CD4-positive, alpha-beta T cell treated with Interleukin-17A for 4 hours (primary cell): ENCODE data around the gene DNAJB13.
"Not testable (repeated sequence)": the region's sequence is repeated elsewhere in the genome, so short reads cannot be mapped to it uniquely, and the experiment has no call there.

ENCODE experiments used
- DNase-seq: peaks from one replicate; pipeline ENCODE4 v3.0.0-alpha.2; 2020; ENCODE audit warnings: mixed read lengths

DNAJB13 gene, protein sequence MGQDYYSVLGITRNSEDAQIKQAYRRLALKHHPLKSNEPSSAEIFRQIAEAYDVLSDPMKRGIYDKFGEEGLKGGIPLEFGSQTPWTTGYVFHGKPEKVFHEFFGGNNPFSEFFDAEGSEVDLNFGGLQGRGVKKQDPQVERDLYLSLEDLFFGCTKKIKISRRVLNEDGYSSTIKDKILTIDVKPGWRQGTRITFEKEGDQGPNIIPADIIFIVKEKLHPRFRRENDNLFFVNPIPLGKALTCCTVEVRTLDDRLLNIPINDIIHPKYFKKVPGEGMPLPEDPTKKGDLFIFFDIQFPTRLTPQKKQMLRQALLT

DNA sequence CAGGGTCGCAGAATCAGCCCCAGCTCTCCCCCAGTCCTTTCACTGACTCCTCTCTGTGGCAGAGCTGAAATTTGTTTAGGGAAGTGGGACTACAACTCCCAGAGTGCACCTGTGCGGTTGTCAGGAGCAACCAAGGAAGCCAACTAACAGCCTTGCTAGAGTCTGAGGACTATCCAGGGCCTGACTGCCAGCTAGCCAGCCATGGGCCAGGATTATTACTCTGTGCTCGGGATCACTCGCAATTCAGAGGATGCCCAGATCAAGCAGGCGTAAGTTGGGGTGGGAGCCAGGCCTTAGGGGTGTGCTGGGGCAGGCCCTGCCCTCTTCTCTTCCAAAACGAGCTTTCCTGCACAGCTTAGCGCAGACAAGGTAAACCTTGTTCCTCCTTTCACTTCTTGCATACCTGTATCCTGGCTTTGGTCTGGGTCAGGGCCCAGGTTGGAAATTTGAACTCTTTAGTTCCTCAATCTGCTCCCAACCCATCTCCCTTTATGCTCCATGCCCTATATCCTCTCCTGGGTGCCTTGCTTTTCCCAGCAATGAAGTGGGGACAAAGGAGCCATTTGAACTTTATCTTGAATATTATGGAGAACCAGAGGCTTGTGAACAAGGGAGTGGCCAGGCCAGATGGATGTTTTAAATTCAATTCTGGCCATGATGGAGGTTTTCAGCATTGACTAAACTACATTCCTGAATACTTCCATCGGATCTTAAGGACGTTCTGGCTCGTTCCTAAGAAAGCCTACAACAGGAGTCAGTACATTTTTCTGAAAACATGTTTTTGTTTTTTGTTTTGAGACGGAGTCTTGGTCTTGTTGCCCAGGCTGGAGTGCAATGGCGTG is at the start of gene DNAJB13:
TSS of gene DNAJB13 (plus strand) at position 158 of the 842 bp plus-strand sequence. CDS start at position 202, 44 bp downstream.
- DNase-seq: peak; percentile 21

DNA sequence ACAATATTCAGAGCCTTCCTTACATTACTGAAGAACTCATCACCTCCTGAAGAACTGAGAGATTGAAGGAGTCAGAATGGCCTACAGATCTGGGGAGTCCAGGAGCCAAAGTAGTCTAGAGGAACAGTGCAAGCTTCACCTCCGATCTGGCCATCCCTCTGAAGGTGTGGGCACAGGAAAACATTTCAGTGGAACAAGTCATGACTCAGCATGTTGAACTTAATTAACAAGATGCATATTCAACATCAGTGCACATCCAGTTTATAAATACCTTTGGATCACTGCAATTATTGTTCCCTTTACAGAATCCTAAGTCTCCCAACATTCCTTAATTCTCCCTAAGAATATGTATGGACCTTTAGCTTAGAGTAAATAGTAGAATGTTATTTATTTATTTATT is 48.5 kb upstream of the DNAJB13 start:
- DNase-seq: no peak

DNA sequence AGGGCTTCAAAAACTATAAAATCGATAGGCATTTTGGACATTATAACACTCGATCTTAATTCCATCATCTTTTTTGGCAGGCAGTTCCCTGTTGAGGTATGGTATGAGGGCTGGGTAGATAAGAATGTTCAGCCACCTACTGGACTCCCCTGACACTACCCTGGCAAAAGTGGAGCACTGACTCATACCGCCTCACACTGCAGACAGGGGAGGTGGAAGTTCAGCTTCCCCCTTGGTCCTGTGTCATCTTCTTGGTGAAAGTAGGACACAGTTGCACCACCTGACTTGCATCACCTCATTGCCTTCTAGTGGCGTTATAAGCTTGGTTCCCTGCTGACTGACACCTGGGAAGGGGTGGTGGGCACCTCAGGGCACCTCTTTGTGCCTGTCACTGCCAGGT is 43.6 kb upstream of the DNAJB13 start:
- no peak for DNase-seq

DNA sequence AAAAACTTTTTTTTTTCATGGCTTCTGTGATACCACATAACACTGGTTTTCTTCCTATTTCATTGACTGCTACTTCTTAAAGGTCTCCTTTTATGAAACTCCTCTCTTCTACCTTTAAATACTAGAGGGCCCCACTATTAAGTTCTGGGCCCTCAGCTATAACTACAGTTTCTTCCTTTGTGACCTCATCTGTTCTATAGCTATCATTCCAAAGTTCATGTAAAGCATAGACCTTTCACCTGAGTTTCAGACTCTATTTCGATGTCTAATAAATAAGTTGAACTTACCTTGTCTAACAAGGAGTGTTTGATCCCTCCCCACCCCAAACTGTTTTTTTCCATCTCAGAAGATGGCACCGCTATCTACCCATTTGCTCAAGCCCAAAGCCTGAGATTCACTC is 38.8 kb upstream of the DNAJB13 start:
- DNase-seq: no peak

DNA sequence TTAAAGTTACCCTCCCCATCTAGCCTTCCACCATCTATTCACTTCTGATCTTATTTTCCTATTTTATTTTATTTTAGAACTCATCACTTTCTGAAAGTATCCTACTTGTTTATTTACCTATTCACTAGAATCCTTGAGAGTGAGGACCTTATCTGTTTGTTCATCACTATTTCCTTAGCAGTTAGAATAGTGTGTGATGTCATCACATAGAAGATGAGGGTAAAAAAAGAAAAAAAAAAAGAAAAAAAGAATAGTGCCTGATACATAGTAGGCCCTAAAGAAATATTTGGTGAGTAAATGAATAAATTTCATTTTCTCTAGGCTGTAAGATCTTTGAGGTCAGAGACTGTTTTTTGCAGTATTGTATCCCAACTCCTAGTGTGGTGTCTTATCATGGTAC is 37.4 kb upstream of the DNAJB13 start:
- DNase-seq: no peak

DNA sequence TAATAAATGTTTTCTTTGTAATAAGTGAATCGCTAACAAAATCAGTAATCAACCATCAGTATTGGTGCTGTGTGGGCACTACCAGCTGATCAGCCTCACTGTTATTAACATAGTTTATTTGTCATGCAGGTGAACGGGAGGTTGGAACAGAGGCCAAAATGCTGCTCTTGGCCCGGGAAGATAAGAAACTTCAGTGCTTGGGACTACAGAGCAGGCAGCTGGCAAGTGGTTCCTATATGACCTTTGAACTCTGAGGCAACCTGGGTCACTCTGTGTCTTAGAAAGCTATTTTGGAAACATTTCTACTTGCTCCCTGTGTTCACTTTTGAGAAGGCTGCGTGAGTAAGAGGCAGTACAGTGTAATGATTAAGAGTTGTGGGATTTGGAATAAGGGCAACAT is 36.5 kb upstream of the DNAJB13 start:
- DNase-seq: no peak

DNA sequence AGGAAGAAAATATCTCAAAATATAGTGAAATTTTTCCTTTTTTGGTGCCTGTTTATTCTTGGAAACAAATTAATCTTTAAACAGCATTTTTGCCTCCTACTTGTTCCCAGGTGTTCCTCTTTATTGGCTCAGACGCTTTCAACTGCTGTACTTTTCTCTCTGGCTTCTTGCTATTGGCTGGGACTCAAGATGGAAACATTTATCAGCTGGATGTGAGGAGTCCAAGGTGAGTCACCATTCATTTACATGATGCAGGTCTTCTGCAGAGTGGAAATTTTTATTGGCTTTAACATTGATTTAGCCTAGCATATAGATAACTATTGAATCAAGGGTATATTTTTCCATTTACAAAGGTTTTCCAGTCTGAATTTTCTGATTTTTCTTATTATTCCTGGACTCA is 34.4 kb upstream of the DNAJB13 start:
- DNase-seq: no peak

DNA sequence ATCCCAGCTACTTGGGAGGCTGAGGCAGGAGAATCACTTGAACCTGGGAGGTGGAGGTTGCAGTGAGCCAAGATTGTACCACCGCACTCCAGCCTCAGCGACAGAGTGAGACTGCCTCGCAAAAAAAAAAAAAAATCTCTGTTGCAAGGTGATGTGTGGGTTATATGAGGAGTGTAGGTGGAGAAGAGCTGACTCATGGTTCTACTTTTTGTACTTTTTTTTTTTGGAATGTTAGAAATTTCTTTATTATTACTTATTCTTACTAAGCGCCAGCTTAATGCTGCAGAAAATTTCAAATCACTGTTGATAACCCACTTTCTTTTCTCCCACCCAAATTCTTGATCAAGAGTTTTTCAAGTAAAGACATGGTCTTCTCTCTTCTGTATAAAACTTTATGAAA is 29.6 kb upstream of the DNAJB13 start:
- DNase-seq: no peak

DNA sequence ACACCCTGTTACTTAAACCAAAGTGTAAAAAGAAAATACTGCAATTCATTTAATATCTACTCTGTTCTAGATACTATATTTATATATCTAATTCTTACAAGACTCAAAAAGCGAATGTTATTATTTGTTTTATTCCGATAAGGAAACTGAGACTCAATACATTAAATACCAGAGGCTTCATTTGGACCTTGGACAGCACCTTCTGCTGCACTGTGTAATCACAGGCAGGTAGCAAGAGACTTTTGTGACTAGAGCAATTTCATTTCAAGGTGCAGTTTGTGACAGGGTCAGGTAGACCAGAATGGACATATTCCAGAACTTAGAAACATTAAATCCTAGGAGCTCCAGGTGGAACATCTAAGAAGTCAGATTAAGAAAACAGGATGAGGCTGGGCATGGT is 21.4 kb upstream of the DNAJB13 start:
- DNase-seq: no peak

DNA sequence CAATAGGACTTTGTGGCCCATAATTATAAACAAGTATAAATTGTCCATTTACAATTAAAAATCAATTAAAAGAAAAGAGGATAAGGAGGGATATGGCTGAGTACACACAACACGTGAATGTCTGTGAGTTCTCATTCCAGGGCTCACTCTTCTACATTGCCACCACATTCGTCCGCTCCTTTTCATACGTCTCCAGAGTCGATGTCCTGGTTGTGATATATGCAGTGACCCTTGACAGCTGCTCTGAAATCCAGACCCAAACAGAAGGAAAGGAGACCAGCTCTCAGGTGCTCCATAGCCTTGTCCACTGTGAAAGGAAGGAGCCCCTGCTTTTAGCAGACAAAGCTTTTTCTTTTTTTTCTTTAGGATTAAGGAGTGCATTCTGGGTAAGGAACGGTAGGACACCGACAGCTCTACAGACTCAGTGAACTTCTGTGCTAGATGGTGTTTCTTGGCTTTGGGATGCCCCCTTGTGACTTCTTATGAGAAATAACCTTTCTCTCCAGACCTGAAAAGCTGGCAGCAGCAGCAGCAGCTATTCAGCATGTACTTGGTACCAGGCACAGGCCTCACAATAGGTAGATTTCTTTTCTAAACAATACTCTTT is 19.7 kb upstream of the DNAJB13 start:
- DNase-seq: peak; percentile 4

DNA sequence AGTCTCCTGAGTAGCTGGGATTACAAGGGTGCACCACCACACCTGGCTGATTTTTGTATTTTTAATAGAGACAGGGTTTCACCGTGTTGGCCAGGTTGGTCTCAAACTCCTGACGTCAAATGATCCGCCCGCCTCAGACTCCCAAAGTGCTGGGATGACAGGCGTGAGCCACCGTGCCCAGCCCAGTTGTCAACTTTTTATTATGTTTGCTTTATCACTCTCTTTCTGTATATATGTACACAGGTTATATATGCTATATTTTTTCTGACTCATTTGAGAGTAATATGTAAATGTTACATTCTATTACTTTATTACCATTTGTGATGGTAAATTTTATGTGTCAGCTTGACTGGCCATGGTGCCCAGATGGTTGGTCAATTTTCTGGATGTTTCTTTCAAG is 18.9 kb upstream of the DNAJB13 start:
- DNase-seq: no peak

DNA sequence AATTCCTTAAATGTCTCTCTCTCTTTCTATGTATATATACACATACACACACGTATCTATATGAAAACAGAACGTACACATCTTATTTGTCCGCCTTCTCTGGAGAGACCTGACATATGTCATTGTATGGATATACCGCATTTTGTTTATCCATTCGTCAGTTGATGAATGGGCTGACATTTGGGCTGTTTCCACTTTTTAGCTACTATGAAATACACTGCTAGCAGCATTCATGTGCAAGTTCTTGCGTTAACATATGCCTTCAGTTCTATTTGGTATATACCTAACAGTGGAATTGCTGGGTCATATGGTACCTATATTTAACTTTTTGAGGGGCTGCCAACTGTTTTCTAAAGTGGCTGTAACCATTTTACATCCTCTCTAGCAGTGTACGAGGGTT is 18.0 kb upstream of the DNAJB13 start:
- DNase-seq: no peak

DNA sequence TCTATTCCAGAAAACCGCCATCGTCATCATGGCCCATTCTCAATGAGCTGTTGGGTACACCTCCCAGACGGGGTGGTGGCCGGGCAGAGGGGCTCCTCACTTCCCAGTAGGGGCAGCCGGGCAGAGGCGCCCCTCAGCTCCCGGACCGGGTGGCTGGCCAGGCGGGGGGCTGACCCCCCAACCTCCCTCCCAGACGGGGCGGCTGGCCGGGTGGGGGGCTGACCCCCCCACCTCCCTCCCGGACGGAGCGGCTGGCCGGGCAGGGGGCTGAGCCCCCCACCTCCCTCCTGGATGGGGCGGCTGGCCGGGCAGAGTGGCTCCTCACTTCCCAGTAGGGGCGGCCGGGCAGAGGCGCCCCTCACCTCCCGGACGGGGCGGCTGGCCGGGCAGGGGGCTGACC is 14.8 kb upstream of the DNAJB13 start:
- not testable (repeated sequence) for DNase-seq

DNA sequence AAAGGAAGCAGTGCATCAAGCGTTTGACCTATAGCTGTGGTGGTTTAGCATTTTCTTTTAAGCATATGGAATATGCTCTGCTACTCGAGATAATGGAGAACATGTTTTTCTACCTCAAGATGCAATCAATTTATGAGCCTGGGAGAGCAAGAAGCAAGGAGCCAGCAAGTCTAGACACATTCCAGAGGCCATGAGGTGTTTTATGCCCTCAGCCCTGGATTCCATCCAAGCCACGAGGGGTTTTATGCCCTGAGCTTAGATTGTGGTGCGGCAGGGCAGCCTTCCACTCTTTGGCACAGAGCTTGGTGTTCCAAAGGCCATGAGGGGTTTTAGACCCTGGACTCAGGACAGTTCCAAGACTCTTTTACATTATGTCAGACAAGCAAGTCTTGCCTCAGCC is 11.7 kb upstream of the DNAJB13 start:
- DNase-seq: no peak

DNA sequence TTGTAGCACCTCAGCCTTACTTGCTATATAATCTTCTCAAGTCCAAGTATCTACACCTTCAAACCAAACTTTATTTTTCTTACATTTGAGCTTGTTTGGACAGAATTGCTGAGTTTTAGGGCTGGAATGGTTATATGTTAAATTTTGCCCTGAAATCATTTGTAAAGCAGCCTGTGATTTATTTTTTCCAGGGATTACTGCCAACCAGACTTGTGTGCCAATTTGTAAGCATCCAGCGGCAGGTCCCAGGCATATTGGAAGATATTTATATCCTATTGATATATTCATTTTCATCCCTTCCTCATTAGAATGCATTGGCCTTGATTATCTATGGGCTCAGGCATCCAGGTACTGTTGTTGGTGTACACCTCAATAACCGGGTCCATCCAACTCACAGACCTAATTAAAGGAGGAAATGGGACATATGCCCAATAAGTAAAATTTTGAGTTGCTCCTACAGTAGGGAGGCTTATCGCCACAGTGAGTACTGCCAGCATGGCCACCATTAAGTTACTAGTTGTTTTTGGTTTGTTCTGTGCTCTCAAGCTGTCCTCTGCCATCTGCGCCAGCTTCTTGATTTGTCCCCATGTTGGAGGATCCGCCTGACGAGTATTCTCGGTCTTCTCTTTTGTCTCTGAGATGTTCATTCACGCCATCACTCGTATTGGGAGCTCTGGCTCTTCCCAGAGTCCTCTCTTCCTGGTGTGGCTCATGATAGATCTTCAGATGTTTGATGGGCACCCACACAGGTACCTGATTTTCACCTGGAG is 9.8 kb upstream of the DNAJB13 start:
- DNase-seq: no peak

DNA sequence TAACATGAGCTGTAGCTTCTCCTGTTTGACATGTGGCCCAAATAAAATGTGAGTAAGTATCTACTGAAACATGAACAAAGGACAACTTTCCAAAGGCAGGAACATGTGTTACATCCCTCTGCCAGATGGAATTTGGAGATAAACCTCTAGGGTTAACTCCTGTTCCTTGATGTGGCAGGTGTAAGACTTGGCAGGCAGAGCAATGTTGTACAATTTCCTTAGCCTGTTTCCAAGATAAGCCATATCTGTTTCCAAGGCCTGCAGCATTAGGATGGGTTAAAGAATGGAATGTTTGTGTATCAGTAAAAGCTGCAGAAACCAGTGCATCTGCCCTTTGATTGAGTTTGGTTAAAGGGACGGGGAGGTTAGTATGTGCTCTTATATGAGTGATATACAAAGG is 8.8 kb upstream of the DNAJB13 start:
- no peak for DNase-seq

DNA sequence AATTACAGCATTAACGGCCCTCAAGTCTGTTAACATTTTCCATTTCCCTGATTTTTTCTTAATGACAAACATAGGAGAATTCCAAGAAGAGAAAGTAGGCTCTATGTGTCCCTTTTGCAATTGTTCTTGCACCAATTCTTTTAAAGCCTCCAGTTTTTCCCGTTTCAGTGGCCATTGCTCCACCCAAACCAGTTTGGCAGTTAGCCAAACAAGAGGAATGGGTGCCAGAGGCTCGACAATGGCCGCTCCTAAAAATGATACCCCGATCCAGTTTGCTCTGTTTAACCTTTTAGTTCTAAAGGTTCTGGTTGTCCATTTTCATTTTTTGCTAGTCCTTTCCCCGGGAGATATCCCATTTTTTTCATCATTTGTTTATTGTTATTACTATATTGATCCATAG is 6.7 kb upstream of the DNAJB13 start:
- no peak for DNase-seq

DNA sequence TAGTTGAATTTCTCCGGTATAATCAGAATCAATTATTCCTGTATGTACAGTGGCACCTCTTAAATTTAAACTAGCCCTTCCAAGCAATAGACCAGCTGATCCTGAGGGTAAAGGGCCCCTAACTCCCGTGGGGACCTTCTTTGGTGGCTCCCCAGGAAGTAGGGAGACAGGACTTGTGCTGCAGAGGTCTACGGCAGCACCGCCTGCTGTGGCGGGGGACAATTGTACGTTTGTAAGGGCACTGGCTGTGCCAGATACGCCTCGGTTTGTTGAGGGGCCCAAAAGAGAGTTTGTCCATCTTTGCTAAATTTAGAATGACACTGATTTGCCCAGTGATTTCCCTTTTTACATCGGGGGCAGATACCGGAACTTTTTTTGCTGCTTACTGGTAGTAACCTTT is 5.9 kb upstream of the DNAJB13 start:
- DNase-seq: no peak

DNA sequence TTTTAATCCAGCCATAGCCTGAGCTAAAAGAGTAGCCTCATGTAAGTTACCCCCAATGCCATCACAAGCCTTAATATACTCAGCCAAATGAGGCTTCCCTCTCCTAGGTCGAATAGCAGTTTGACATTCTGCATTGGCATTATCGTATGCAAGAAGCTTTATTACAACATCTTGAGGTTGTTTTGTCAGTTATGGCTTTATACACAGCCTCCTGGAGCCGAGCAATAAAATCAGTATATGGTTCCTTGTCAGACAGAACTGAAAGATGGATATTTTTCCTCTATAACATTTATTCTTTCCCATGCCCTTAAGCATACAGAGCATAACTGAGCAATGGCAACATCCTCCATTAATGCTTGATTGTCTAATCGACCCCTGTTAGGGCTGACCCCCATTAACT is 5.4 kb upstream of the DNAJB13 start:
- no peak for DNase-seq

DNA sequence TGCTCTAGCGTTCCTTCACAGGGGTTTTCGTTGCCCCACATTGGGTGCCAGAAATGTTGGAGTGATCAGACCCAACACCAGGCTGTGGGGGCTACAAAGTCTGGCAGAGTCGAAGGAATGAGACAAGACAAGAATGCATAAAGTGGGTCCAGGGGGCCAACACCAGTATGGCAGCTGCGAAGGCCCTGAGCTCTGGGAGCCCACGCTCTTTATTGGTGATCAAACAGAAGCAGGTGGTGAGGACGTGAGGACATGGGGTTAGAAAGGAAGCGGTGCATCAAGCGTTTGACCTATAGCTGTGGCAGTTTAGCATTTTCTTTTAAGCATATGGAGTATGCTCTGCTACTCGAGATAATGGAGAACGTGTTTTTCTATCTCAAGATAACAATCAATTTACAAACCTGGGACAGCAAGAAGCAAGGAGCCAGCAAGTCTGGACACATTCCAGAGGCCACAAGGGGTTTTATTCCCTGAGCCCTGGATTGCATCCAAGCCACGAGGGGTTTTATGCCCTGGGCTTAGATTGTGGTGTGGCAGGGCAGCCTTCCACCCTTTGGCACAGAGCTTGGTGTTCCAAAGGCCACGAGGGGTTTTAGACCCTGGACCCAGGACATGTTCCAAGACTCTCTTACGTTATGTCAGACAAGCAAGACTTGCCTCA is 3.9 kb upstream of the DNAJB13 start:
- DNase-seq: no peak

DNA sequence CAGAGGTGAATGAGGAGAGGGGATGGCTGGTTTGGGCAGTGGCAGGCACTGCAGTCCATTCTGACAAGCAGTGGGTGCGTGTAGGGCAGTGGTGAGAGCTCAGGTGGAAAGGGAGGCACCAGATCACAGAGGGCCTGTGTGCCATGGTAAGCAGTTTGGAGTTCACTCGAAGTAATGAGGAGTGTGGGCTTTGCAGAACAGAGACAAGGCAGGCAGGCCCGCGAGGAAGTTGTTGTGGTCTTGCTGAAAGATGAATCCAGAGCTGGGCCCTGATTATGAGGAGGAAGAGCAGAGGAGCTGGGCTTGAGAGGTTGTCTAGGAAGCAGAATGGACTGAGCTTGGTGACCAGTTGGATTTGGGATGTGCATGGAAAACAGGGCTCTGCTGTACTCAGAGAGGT is 1.6 kb upstream of the DNAJB13 start:
- no peak for DNase-seq

DNA sequence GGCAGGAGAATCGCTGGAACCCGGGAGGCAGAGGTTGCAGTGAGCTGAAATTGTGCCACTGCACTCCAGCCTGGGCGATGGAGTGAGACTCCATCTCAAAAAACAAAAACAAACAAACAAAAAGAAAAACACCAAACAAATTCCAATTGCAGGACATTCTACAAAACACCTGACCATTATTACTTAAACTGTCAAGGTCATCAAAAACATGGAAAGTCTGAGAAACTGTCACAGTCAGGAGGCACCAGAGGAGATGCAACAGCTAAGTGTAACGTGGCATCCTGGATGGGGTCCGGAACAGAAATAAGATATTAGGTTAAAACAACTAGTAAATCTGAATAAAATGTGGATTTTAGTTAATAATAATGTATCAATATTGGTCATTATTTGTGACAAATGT is 914 bp upstream of the DNAJB13 start:
- no peak for DNase-seq

DNA sequence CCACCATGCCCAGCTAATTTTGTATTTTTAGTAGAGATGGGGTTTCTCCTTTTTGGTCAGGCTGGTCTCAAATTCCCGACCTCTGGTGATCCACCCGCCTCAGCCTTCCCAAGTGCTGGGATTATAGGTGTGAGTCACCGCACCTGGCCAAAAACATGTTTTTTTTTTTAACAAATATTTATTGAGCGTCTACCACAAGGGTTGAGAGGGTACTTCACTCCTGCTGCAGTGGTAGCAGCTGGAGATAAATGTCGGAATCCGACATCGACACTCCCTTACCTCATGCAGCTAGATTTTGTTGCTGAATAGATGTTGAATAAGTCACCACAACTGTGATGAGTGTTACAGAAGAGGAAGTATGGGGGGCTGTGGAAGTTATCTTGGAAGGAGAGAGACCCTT is 971 bp downstream of the DNAJB13 start:
- no peak for DNase-seq
